Measurements from ENCODE around the gene DGKI.

Gene DGKI

DNA sequence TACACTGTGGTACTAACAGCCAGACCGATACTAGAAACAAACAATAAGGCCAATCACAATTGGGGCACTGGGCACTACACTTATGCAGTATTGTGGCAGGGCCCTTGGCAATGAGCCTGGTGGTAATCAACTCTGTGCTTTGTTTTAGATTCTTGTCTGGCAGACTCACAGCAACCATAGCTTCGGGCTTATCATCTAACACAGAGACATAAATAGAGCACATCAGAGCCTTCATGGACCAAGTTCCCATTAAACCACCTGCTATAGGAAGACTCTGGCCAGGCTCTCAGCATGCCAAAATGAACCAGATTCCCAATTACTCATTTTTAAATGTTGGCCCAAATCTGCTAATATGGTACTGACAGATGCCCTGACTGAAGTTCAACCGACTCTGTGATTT, 218.6 kb downstream of the DGKI start:
- Histone ChIP-seq H3K4me3 (no peak overlapping the region), H3K27me3 (no peaks in the 10 kb centered on the region), H4K20me1 (no peaks in the 10 kb centered on the region), H3K9ac (no peak overlapping the region), H3K9me3 (peaks cover 3% of the 10 kb centered on the region; the same call in 1 of the 2 replicates), H3K4me1 (no peaks in the 10 kb centered on the region), H3K36me3 (no peaks in the 10 kb centered on the region), H3K4me2 (no peak overlapping the region), H3K27ac (no peak overlapping the region)
- TF ChIP-seq Cebpa-rat (IDR thresholded peaks at IDR 0.05): no peak

DNA sequence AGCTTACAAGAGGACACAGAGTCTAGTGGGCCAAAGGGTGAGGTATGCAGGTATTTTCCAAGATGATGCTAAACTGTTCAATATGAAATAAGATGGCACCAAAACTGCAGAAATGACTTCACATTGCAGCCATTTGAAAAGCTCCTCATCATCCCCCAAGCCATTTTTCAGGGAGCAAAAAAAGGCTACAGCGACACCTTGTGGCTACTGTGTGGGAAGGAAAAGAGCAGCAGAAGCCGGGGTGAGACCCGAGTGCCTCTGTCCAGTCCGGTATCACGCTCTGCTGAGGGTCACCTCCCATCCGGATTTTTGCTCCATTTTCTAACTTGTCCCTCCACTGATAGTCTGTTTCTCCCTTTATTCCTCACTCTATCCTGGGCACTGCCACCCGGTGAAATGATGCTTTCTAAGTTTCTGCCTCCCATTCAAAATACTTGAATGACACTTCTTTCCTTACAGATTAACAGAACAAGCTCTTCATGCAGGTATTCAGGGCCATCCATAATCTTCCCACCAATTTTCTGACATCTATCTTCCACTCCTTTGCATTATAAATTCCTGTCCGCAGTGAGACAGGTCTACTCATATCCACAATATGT, 220.2 kb downstream of the DGKI start:
- H3K27ac ChIP-seq: no peak overlapping the region
- no peak overlapping the region for H3K4me3 ChIP-seq
- no peaks in the 10 kb centered on the region for H4K20me1 ChIP-seq
- no peaks in the 10 kb centered on the region for H3K27me3 ChIP-seq
- TF ChIP-seq Cebpa-rat (IDR thresholded peaks at IDR 0.05): no peak
- H3K4me2 ChIP-seq: no peak overlapping the region
- peaks cover 3% of the 10 kb centered on the region; the same call in 1 of the 2 replicates for H3K9me3 ChIP-seq
- H3K9ac ChIP-seq: no peak overlapping the region
- no peaks in the 10 kb centered on the region for H3K4me1 ChIP-seq
- no peaks in the 10 kb centered on the region for H3K36me3 ChIP-seq

DNA sequence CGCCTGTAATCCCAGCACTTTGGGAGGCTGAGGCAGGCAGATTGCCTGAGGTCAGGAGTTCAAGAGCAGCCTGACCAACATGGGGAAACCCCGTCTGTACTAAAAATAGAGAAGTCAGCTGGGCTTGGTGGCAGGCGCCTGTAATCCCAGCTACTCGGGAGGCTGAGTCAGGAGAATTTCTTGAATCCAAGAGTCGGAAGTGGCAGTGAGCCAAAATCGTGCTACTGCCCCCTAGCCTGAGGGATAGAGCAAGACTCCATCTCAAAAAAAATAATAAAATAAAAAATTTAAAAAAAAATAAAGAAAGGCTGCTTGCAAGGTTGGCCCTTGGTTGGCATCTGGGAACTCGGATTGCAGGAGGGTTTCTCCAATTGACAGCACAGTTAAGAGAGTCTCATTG, 221.6 kb downstream of the DGKI start:
- H3K4me1 ChIP-seq: no peaks in the 10 kb centered on the region
- H3K4me2 ChIP-seq: no peak overlapping the region
- no peak for TF ChIP-seq Cebpa-rat (IDR thresholded peaks at IDR 0.05)
- no peak overlapping the region for H3K9ac ChIP-seq
- no peaks in the 10 kb centered on the region for H4K20me1 ChIP-seq
- H3K27ac ChIP-seq: no peak overlapping the region
- no peak overlapping the region for H3K4me3 ChIP-seq
- peaks cover 3% of the 10 kb centered on the region; the same call in 1 of the 2 replicates for H3K9me3 ChIP-seq
- no peaks in the 10 kb centered on the region for H3K36me3 ChIP-seq
- no peaks in the 10 kb centered on the region for H3K27me3 ChIP-seq

DNA sequence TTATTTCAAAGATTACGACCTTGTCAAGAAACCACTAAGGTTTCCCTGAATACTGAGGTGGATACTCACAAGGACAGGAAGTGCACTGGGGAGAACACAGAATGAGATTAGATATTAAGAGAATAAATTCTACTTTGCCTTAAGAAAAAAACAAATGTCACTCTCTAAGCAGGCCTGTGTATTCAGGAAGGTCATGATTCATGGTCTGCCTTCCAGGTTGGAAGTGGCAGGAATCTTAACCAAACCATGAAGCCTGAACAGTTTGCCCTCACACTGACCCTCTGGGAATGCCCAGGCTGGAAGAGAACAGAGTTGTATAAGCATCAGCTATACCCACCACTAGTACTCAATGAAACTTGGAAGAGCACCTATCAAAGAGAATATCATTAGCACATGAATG, 227.6 kb downstream of the DGKI start:
- Histone ChIP-seq H4K20me1 (no peaks in the 10 kb centered on the region), H3K27ac (no peak overlapping the region), H3K36me3 (no peaks in the 10 kb centered on the region), H3K4me2 (no peak overlapping the region), H3K9me3 (no peaks in the 10 kb centered on the region), H3K27me3 (no peaks in the 10 kb centered on the region), H3K4me1 (no peaks in the 10 kb centered on the region), H3K4me3 (no peak overlapping the region), H3K9ac (no peak overlapping the region)
- no peak for TF ChIP-seq Cebpa-rat (IDR thresholded peaks at IDR 0.05)

DNA sequence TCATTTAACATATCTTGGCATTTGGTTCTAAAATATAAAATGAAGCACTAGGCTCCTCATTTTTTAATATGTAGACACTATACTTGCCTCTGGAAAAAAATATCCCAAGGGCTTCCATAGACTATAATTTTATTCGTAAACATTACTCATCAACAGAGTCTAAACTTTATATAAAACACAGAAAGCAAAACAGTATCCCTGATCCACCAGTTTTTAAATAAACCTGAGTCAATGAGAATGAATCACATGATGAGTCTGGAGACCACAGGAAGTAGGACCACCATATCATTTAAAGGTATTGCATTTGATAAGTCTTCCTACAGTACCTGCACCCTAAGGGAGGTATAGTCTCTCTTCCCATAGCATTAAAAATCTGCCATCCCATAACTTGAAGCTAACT, 228.0 kb downstream of the DGKI start:
- no peak for TF ChIP-seq Cebpa-rat (IDR thresholded peaks at IDR 0.05)
- H3K27ac ChIP-seq: no peak overlapping the region
- H3K9ac ChIP-seq: no peak overlapping the region
- H3K4me2 ChIP-seq: no peak overlapping the region
- no peak overlapping the region for H3K4me3 ChIP-seq
- no peaks in the 10 kb centered on the region for H3K27me3 ChIP-seq
- H4K20me1 ChIP-seq: no peaks in the 10 kb centered on the region
- no peaks in the 10 kb centered on the region for H3K9me3 ChIP-seq
- H3K4me1 ChIP-seq: no peaks in the 10 kb centered on the region
- no peaks in the 10 kb centered on the region for H3K36me3 ChIP-seq

DNA sequence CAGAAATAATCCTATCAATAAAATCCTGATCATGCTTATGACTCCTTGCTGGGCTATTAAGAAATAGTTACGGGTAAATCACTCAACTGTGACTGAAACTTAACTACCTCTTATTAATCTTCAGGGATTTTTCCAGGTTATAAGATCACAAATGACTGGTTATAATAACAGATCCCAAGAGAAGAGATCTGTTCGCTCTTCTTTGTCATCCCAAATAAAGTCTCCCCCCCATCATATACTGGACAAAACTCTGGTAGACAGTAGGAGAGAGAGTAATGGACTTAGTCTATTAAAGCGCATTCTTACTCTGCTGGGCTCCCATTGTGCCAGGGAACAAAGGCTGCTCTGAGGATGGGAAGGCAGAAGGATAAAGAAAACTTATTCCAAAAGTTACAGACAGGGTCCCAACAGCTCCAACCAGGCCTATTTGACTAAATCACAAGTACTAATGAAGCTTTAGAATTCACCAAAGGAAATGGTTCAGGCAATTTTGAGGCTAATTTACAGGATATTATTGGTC, 233.7 kb downstream of the DGKI start:
- Histone ChIP-seq H3K9me3 (no peaks in the 10 kb centered on the region), H3K9ac (no peak overlapping the region), H3K27ac (no peak overlapping the region), H3K27me3 (no peaks in the 10 kb centered on the region), H4K20me1 (no peaks in the 10 kb centered on the region), H3K4me3 (no peak overlapping the region), H3K4me2 (no peak overlapping the region), H3K4me1 (no peaks in the 10 kb centered on the region), H3K36me3 (no peaks in the 10 kb centered on the region)
- no peak for TF ChIP-seq Cebpa-rat (IDR thresholded peaks at IDR 0.05)

DNA sequence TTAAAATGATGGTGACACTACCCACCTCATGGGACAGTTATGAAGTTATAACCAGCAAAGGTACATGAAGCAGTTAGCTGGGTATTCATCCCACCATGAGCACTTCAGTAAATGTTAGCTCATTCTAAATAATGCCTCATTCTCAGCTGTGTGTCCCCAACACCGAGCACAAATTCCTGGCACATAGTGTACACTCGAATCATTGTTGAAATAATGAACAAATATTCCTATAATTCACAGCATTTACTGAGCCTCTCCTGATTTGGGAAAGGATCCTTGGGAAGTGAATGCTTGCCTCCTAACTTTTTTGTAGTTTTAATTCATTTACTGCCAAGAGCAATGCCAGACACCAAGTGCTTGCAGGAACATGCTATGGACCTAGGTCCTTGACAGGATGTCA, 235.2 kb downstream of the DGKI start:
- H3K4me3 ChIP-seq: no peak overlapping the region
- H3K27me3 ChIP-seq: no peaks in the 10 kb centered on the region
- no peaks in the 10 kb centered on the region for H4K20me1 ChIP-seq
- no peak overlapping the region for H3K9ac ChIP-seq
- no peaks in the 10 kb centered on the region for H3K9me3 ChIP-seq
- no peaks in the 10 kb centered on the region for H3K4me1 ChIP-seq
- H3K36me3 ChIP-seq: no peaks in the 10 kb centered on the region
- no peak overlapping the region for H3K27ac ChIP-seq
- no peak for TF ChIP-seq Cebpa-rat (IDR thresholded peaks at IDR 0.05)
- H3K4me2 ChIP-seq: no peak overlapping the region

DNA sequence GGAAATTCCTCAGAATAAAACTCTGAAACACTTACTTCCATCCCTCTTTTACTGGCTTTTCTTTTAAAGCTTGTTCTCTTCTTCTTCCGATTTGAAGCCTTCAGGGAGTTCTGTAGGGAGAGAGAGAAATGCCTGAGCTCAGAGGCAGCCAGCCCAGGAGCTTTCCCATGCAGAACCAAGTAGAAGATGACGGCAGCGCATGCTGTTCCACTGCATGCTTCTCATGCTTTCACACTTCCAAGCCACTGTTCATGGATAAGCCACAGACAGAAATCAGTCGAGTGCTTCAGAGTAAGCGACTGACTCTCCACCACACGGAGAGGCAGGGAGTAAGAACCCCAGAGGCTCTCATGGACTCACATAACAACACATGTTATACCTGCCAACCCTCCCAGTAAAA, 237.3 kb downstream of the DGKI start:
- H4K20me1 ChIP-seq: no peaks in the 10 kb centered on the region
- H3K27me3 ChIP-seq: no peaks in the 10 kb centered on the region
- H3K4me1 ChIP-seq: no peaks in the 10 kb centered on the region
- H3K36me3 ChIP-seq: no peaks in the 10 kb centered on the region
- no peak for TF ChIP-seq Cebpa-rat (IDR thresholded peaks at IDR 0.05)
- no peak overlapping the region for H3K9ac ChIP-seq
- no peaks in the 10 kb centered on the region for H3K9me3 ChIP-seq
- no peak overlapping the region for H3K4me3 ChIP-seq
- H3K27ac ChIP-seq: no peak overlapping the region
- no peak overlapping the region for H3K4me2 ChIP-seq

DNA sequence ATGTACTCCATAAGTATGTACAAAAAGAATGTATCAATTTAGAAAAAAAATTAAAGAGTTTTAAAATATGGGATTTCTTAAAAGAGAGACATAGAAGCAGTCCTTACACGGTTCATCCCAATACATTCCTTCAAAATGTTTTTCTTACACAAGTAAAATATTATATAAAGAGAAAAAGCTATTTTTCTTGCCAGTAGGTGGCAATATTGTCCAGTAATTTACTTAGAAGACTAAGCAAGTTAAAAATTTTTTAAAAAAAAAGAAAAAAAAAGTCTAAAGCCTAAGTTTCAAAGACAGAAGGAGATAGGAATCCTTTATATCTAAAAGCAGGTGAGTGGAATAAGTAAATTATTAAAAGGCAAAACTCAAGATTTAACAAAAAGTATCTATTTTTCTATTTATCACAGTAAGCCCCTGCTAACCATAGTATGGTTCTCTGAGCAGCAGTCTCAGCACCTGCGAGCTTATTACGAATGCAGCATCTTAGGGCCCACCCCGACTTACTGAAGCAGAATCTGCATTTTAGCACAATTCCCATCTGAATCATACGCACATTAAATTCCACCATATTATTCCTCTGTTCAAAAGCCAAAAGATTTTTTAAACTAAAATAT, 240.6 kb downstream of the DGKI start:
- H3K36me3 ChIP-seq: no peaks in the 10 kb centered on the region
- no peak overlapping the region for H3K27ac ChIP-seq
- no peak overlapping the region for H3K9ac ChIP-seq
- no peak overlapping the region for H3K4me3 ChIP-seq
- TF ChIP-seq Cebpa-rat (IDR thresholded peaks at IDR 0.05): no peak
- H3K27me3 ChIP-seq: no peaks in the 10 kb centered on the region
- H3K4me2 ChIP-seq: no peak overlapping the region
- no peaks in the 10 kb centered on the region for H3K4me1 ChIP-seq
- H3K9me3 ChIP-seq: no peaks in the 10 kb centered on the region
- H4K20me1 ChIP-seq: no peaks in the 10 kb centered on the region

DNA sequence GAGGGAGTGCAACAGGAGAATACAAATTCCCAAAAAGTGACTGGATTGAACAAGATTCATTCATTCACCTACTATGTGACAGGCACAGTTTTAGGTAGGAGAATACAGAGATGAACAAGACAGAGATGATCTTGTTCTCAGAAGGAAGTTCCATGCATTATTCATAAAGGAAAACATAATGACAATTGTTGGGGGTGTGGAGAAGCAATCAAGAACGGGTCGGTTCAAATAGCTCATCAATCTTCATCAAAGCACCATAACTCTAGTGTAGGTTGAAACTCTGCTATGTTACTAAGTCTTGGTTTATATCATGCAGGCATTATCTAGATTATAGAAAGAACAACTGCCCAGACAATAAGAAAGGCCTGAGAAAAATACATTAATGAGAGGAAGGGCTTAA, 243.7 kb downstream of the DGKI start:
- Histone ChIP-seq H3K4me3 (no peak overlapping the region), H3K4me1 (no peaks in the 10 kb centered on the region), H3K9me3 (no peaks in the 10 kb centered on the region), H3K27me3 (no peaks in the 10 kb centered on the region), H3K27ac (no peak overlapping the region), H4K20me1 (no peaks in the 10 kb centered on the region), H3K36me3 (no peaks in the 10 kb centered on the region), H3K9ac (no peak overlapping the region), H3K4me2 (no peak overlapping the region)
- no peak for TF ChIP-seq Cebpa-rat (IDR thresholded peaks at IDR 0.05)

Data from BLaER1 (cell line).